ENCODE results near the gene CNTN5. TPM values are rescaled to one million over a fixed set of nuclear protein-coding genes. Genes with fewer than 3 reads are reported as not detected.

The CNTN5 gene
- total and polyA plus RNA-seq, 2 experiments from 2014 or later, result not detected

- Histone ChIP-seq H3F3A (ENCODE audit: insufficient read depth) (no peaks in the 10 kb centered on the region), H3K27ac (no peak overlapping the region), H4K20me1 (ENCODE audit: insufficient read depth) (no peaks in the 10 kb centered on the region), H3K9ac (no peak overlapping the region), H3K4me3 (no peak overlapping the region), H3K4me1 (ENCODE audit: insufficient read depth) (no peaks in the 10 kb centered on the region), H3K79me2 (ENCODE audit: insufficient read depth) (no peaks in the 10 kb centered on the region), H2AFZ (no peak overlapping the region), H3K9me2 (ENCODE audit: insufficient read depth) (no peaks in the 10 kb centered on the region), H3K4me2 (ENCODE audit: unreplicated experiment) (no peak overlapping the region), H3K36me3 (ENCODE audit: low read depth) (no peaks in the 10 kb centered on the region), H3K27me3 (replicated peaks; ENCODE audit: insufficient read depth) (no peaks in the 10 kb centered on the region), H3K9me3 (ENCODE audit: low read depth) (no peaks in the 10 kb centered on the region)
- TF ChIP-seq EZH2 (IDR thresholded peaks at IDR 0.05; ENCODE audit: insufficient read depth, poor library complexity, severe bottlenecking), result no peak
- TF ChIP-seq EZH2phosphoT487 (IDR thresholded peaks at IDR 0.05; ENCODE audit: insufficient read depth, low read depth), result no peak
- peak; percentile 5 for DNase-seq
- in situ Hi-C loops (cut with MboI), result no loop called here
Observed at GRCh38 chr11:99934008-99934407, 913.3 kb downstream of the CNTN5 start.

DNA sequence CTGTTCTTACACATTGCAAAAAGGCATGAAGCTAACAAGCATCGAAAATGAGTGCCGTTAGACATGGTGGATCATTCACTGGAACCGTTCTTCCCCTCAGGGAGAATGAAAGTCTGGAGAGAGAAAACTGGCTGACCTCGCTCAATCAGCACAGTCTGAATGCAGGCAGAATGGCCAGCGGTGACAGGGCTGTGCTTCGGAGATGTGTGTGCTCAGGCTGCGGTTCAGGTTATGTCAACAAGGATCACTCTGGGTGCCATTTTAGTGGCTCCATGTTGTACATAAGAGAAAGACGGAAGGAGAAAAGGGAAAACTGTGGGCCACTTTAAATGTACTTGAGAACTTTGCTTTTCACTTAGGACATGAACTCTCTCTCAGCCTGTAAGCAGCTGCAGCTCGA is 916.6 kb downstream of the CNTN5 start:
- no peak overlapping the region for H2AFZ ChIP-seq
- no peaks in the 10 kb centered on the region for H3K9me3 ChIP-seq (ENCODE audit: low read depth)
- H3K9me2 ChIP-seq (ENCODE audit: insufficient read depth), result no peaks in the 10 kb centered on the region
- H3K4me3 ChIP-seq, result no peak overlapping the region
- WGBS, 2 experiments (ENCODE audit: low coverage in 1 of 2, low lambda C conversion rate in 2 of 2, missing lambda C conversion rate in 2 of 2), result 44% methylated on average over 9 of the region's 9 CpGs
- in situ Hi-C loops (cut with MboI), result no loop called here
- no peaks in the 10 kb centered on the region for H3F3A ChIP-seq (ENCODE audit: insufficient read depth)
- no peaks in the 10 kb centered on the region for H4K20me1 ChIP-seq (ENCODE audit: insufficient read depth)
- H3K27me3 ChIP-seq (replicated peaks; ENCODE audit: insufficient read depth), result no peaks in the 10 kb centered on the region
- no peak overlapping the region for H3K4me2 ChIP-seq (ENCODE audit: unreplicated experiment)
- H3K79me2 ChIP-seq (ENCODE audit: insufficient read depth), result no peaks in the 10 kb centered on the region
- H3K27ac ChIP-seq, result no peak overlapping the region
- no peaks in the 10 kb centered on the region for H3K36me3 ChIP-seq (ENCODE audit: low read depth)
- H3K9ac ChIP-seq, result no peak overlapping the region
- H3K4me1 ChIP-seq (ENCODE audit: insufficient read depth), result no peaks in the 10 kb centered on the region
- TF ChIP-seq EZH2phosphoT487 (IDR thresholded peaks at IDR 0.05; ENCODE audit: insufficient read depth, low read depth) (no peak), EZH2 (IDR thresholded peaks at IDR 0.05; ENCODE audit: insufficient read depth, poor library complexity, severe bottlenecking) (no peak)
- DNase-seq, result no peak

GRCh38 chr11:99952816-99953215 is 932.1 kb downstream of the CNTN5 start:
- no peak overlapping the region for H3K27ac ChIP-seq
- H3K36me3 ChIP-seq (ENCODE audit: low read depth), result no peaks in the 10 kb centered on the region
- H4K20me1 ChIP-seq (ENCODE audit: insufficient read depth), result no peaks in the 10 kb centered on the region
- in situ Hi-C loops (cut with MboI), result no loop called here
- H3K9me2 ChIP-seq (ENCODE audit: insufficient read depth), result no peaks in the 10 kb centered on the region
- H3K4me3 ChIP-seq, result no peak overlapping the region
- no peaks in the 10 kb centered on the region for H3K27me3 ChIP-seq (replicated peaks; ENCODE audit: insufficient read depth)
- no peak overlapping the region for H2AFZ ChIP-seq
- H3F3A ChIP-seq (ENCODE audit: insufficient read depth), result no peaks in the 10 kb centered on the region
- whole genome bisulfite sequencing, 2 experiments (ENCODE audit: low coverage in 1 of 2, low lambda C conversion rate in 2 of 2, missing lambda C conversion rate in 2 of 2), result 17 to 18% methylated on average over 1 of the region's 1 CpG
- no peak overlapping the region for H3K9ac ChIP-seq
- H3K9me3 ChIP-seq (ENCODE audit: low read depth), result peaks cover 4% of the 10 kb centered on the region
- no peak overlapping the region for H3K4me2 ChIP-seq (ENCODE audit: unreplicated experiment)
- DNase-seq, result peak; percentile 1
- no peak for TF ChIP-seq EZH2phosphoT487 (IDR thresholded peaks at IDR 0.05; ENCODE audit: insufficient read depth, low read depth)
- no peak for TF ChIP-seq EZH2 (IDR thresholded peaks at IDR 0.05; ENCODE audit: insufficient read depth, poor library complexity, severe bottlenecking)
- H3K4me1 ChIP-seq (ENCODE audit: insufficient read depth), result no peaks in the 10 kb centered on the region
- no peaks in the 10 kb centered on the region for H3K79me2 ChIP-seq (ENCODE audit: insufficient read depth)

DNA sequence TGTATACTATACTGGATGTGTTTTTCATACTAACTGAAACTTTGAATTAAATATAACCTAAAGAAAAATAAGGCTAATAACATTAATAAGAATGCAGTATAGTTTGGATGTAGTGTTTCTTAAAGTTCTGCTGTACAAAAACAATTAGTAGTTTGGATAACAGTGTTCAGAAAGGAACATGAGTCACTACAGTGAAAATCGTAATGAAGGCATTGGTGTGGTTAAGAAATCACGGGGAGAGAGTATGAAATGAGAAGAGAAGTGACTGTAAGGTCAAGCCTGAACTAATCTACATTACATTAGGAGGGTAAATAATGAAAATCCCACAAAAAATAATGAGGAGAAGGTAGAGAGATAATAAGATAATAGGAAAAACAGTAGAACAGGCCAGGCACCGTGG is 939.8 kb downstream of the CNTN5 start:
- in situ Hi-C loops (cut with MboI), result no loop called here
- H4K20me1 ChIP-seq (ENCODE audit: insufficient read depth), result no peaks in the 10 kb centered on the region
- H3K4me2 ChIP-seq (ENCODE audit: unreplicated experiment), result no peak overlapping the region
- H3K36me3 ChIP-seq (ENCODE audit: low read depth), result no peaks in the 10 kb centered on the region
- H3K9me2 ChIP-seq (ENCODE audit: insufficient read depth), result no peaks in the 10 kb centered on the region; the same call in 1 of the 2 replicates
- no peaks in the 10 kb centered on the region for H3K79me2 ChIP-seq (ENCODE audit: insufficient read depth)
- WGBS, 2 experiments (ENCODE audit: low coverage in 1 of 2, low lambda C conversion rate in 2 of 2, missing lambda C conversion rate in 2 of 2), result 19 to 22% methylated on average over 3 of the region's 3 CpGs
- no peak for DNase-seq
- H3K9me3 ChIP-seq (ENCODE audit: low read depth), result no peaks in the 10 kb centered on the region
- H3K27me3 ChIP-seq (replicated peaks; ENCODE audit: insufficient read depth), result no peaks in the 10 kb centered on the region
- H3K9ac ChIP-seq, result no peak overlapping the region
- no peak for TF ChIP-seq EZH2 (IDR thresholded peaks at IDR 0.05; ENCODE audit: insufficient read depth, poor library complexity, severe bottlenecking)
- no peak for TF ChIP-seq EZH2phosphoT487 (IDR thresholded peaks at IDR 0.05; ENCODE audit: insufficient read depth, low read depth)
- H3F3A ChIP-seq (ENCODE audit: insufficient read depth), result no peaks in the 10 kb centered on the region
- no peak overlapping the region for H3K27ac ChIP-seq
- no peak overlapping the region for H3K4me3 ChIP-seq
- H2AFZ ChIP-seq, result no peak overlapping the region
- no peaks in the 10 kb centered on the region for H3K4me1 ChIP-seq (ENCODE audit: insufficient read depth)

DNA sequence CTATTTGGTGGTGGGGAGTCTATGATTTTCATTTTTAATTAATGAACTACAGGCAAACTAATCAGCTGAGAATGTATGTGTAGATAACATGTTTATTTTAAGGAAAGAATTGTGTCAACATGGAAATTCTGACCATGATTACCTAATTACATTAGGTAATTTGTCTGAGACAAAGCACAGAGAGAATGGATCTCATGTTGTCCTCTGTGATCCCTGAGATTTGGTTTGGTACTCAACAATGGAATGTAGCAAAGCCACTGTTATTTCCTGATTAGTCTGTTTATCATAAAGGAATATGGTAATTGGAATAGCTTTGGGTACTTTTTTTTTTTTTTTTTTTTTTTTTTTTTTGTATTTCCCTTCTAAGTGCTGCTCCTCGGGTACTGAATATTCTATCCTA is 947.6 kb downstream of the CNTN5 start:
- WGBS, 2 experiments (ENCODE audit: low coverage in 1 of 2, low lambda C conversion rate in 2 of 2, missing lambda C conversion rate in 2 of 2), result 9 to 16% methylated on average over 1 of the region's 1 CpG
- DNase-seq, result no peak
- in situ Hi-C loops (cut with MboI), result no loop called here
- H3K79me2 ChIP-seq (ENCODE audit: insufficient read depth), result no peaks in the 10 kb centered on the region
- no peaks in the 10 kb centered on the region for H3K9me3 ChIP-seq (ENCODE audit: low read depth)
- no peak overlapping the region for H3K9ac ChIP-seq
- H4K20me1 ChIP-seq (ENCODE audit: insufficient read depth), result no peaks in the 10 kb centered on the region
- TF ChIP-seq EZH2 (IDR thresholded peaks at IDR 0.05; ENCODE audit: insufficient read depth, poor library complexity, severe bottlenecking) (no peak), EZH2phosphoT487 (IDR thresholded peaks at IDR 0.05; ENCODE audit: insufficient read depth, low read depth) (no peak)
- H3K27ac ChIP-seq, result no peak overlapping the region
- H3K27me3 ChIP-seq (replicated peaks; ENCODE audit: insufficient read depth), result no peaks in the 10 kb centered on the region
- no peak overlapping the region for H3K4me2 ChIP-seq (ENCODE audit: unreplicated experiment)
- no peaks in the 10 kb centered on the region for H3K9me2 ChIP-seq (ENCODE audit: insufficient read depth)
- H2AFZ ChIP-seq, result no peak overlapping the region
- no peak overlapping the region for H3K4me3 ChIP-seq
- no peaks in the 10 kb centered on the region for H3F3A ChIP-seq (ENCODE audit: insufficient read depth)
- H3K36me3 ChIP-seq (ENCODE audit: low read depth), result no peaks in the 10 kb centered on the region
- H3K4me1 ChIP-seq (ENCODE audit: insufficient read depth), result no peaks in the 10 kb centered on the region

All from GM23248 (cell line).